HepG2 (cell line): ENCODE measurements around the gene CIB2. TPM values are rescaled to one million over a fixed set of nuclear protein-coding genes. Genes with fewer than 3 reads are reported as not detected.

Source experiments
- ARHGAP35 ChIP-seq: sonication (generic); formaldehyde crosslinking; IDR thresholded peaks from 2 replicates; pipeline ENCODE4 v1.9.0; 2022; ENCODE audit warnings: mild to moderate bottlenecking, inconsistent platforms, moderate library complexity, missing genetic modification reagents, borderline replicate concordance
- FOXJ3 ChIP-seq: sonication (generic); formaldehyde crosslinking; IDR thresholded peaks from 2 replicates; pipeline ENCODE4 v1.4.0; 2020; ENCODE audit warnings: missing genetic modification reagents, mild to moderate bottlenecking, borderline replicate concordance
- MEIS1 ChIP-seq: sonication (generic); formaldehyde crosslinking; IDR thresholded peaks from 2 replicates; pipeline ENCODE4 v1.9.0; 2021; ENCODE audit warnings: mild to moderate bottlenecking, missing genetic modification reagents, moderate library complexity, borderline replicate concordance
- NFIB ChIP-seq: sonication (generic); formaldehyde crosslinking; IDR thresholded peaks from 2 replicates; pipeline ENCODE4 v1.9.0; 2021; ENCODE audit warnings: missing genetic modification reagents, mild to moderate bottlenecking, borderline replicate concordance
- NFKBIZ ChIP-seq: IDR thresholded peaks from 2 replicates; pipeline ENCODE4 v1.6.1; 2018; ENCODE audit warnings: missing genetic modification reagents, missing compliant biosample characterization
- PAF1 ChIP-seq: IDR thresholded peaks from 2 replicates; pipeline ENCODE4 v1.6.1; 2016; ENCODE audit warnings: missing genetic modification reagents, missing compliant biosample characterization
- RFXANK ChIP-seq: IDR thresholded peaks from 2 replicates; pipeline ENCODE4 v1.6.1; 2016
- SIN3B ChIP-seq: fragments of 150-350 bp; IDR thresholded peaks from 2 replicates; pipeline ENCODE4 v1.6.1; 2014; ENCODE audit warnings: low read length
- SRSF1 ChIP-seq: fragments of 200-400 bp; formaldehyde crosslinking; optimal IDR thresholded peaks from 2 replicates; pipeline ENCODE3; 2017; ENCODE audit warnings: mild to moderate bottlenecking, low read depth, low read length, moderate library complexity
- TEAD3 ChIP-seq: optimal IDR thresholded peaks from 2 replicates; pipeline ENCODE3; 2016; ENCODE audit warnings: borderline replicate concordance
- XRCC5 ChIP-seq: fragments of 200-400 bp; formaldehyde crosslinking; optimal IDR thresholded peaks from 2 replicates; pipeline ENCODE3; 2017; ENCODE audit warnings: mild to moderate bottlenecking, low read length
- ZBTB38 ChIP-seq: sonication (generic); formaldehyde crosslinking; IDR thresholded peaks from 2 replicates; pipeline ENCODE4 v1.5.1; 2020; ENCODE audit warnings: mild to moderate bottlenecking, missing genetic modification reagents
- ZBTB7A ChIP-seq: sonication (generic); formaldehyde crosslinking; IDR thresholded peaks from 2 replicates; pipeline ENCODE4 v1.8.0; 2022; ENCODE audit warnings: mild to moderate bottlenecking, missing genetic modification reagents
- ZFP36L1 ChIP-seq: sonication (generic); formaldehyde crosslinking; IDR thresholded peaks from 2 replicates; pipeline ENCODE4 v1.8.0; 2022; ENCODE audit warnings: mild to moderate bottlenecking, missing genetic modification reagents, moderate library complexity
- ZKSCAN8 ChIP-seq: IDR thresholded peaks from 2 replicates; pipeline ENCODE4 v1.6.1; 2016; ENCODE audit warnings: borderline replicate concordance, missing genetic modification reagents, missing compliant biosample characterization
- ZNF460 ChIP-seq: sonication (generic); formaldehyde crosslinking; IDR thresholded peaks from 2 replicates; pipeline ENCODE4 v1.5.1; 2020; ENCODE audit warnings: missing genetic modification reagents, mild to moderate bottlenecking, borderline replicate concordance
- ZNF605 ChIP-seq: sonication (generic); formaldehyde crosslinking; IDR thresholded peaks from 2 replicates; pipeline ENCODE4 v1.8.0; 2022; ENCODE audit warnings: mild to moderate bottlenecking, missing genetic modification reagents
- ZNF607 ChIP-seq: sonication (generic); formaldehyde crosslinking; IDR thresholded peaks from 2 replicates; pipeline ENCODE4 v1.5.1; 2020; ENCODE audit warnings: missing genetic modification reagents, mild to moderate bottlenecking, borderline replicate concordance
- ZNF775 ChIP-seq: sonication (generic); formaldehyde crosslinking; IDR thresholded peaks from 2 replicates; pipeline ENCODE4 v1.4.0; 2020; ENCODE audit warnings: missing genetic modification reagents, mild to moderate bottlenecking, moderate library complexity, borderline replicate concordance
- ZSCAN20 ChIP-seq: sonication (generic); formaldehyde crosslinking; IDR thresholded peaks from 2 replicates; pipeline ENCODE4 v1.4.0; 2020; ENCODE audit warnings: missing genetic modification reagents, mild to moderate bottlenecking, borderline replicate concordance
- ZSCAN21 ChIP-seq: sonication (generic); formaldehyde crosslinking; IDR thresholded peaks from 2 replicates; pipeline ENCODE4 v1.8.0; 2022; ENCODE audit warnings: mild to moderate bottlenecking, missing genetic modification reagents, moderate library complexity, borderline replicate concordance
- polyA plus RNA-seq, 8 experiments: library from polyadenylated mRNA; depleted of rRNA in 3 of 8; stranded (reverse) in 7 of 8; unstranded in 1 of 8; fragments of >200 nt; fragmentation: Illumina TruSeq in 4 of 8; extraction: Trizol in 4 of 8; gene quantifications; 2 replicates each; pipeline versions ENCODE4 v1.2.1 to v1.2.3, GENCODE V29; 2011 to 2016; ENCODE audit warnings: low read depth in 4 of 8, missing spikeins in 1 of 8, mixed read lengths in 1 of 8; ENCODE audit not compliant: insufficient read depth in 1 of 8
- total RNA-seq, 5 experiments: library from RNA; depleted of rRNA; stranded (reverse); fragments of >200 nt; fragmentation: Illumina TruSeq; extraction: Trizol; gene quantifications; 2 replicates each; pipeline ENCODE4 v1.2.3, GENCODE V29; 2016; ENCODE audit warnings: low read depth in 1 of 5
- TF ChIP-seq, protein P1 (sequence below): sonication (generic); formaldehyde crosslinking; IDR thresholded peaks from 2 replicates; pipeline ENCODE4 v1.4.0; 2020; ENCODE audit warnings: missing genetic modification reagents
- TF ChIP-seq, protein P2 (sequence below): sonication (generic); formaldehyde crosslinking; IDR thresholded peaks from 2 replicates; pipeline ENCODE4 v1.4.0; 2020; ENCODE audit warnings: missing genetic modification reagents
- TF ChIP-seq, protein P3 (sequence below): fragments of 450-650 bp; IDR thresholded peaks from 2 replicates; pipeline ENCODE4 v1.6.1; 2017; ENCODE audit warnings: mild to moderate bottlenecking

The CIB2 gene
- total and polyA plus RNA-seq, 2 of the 13 experiments (the other 11 are each of a cell fraction or from before 2014, with no cell fraction given): 1.4 to 1.5 TPM

DNA sequence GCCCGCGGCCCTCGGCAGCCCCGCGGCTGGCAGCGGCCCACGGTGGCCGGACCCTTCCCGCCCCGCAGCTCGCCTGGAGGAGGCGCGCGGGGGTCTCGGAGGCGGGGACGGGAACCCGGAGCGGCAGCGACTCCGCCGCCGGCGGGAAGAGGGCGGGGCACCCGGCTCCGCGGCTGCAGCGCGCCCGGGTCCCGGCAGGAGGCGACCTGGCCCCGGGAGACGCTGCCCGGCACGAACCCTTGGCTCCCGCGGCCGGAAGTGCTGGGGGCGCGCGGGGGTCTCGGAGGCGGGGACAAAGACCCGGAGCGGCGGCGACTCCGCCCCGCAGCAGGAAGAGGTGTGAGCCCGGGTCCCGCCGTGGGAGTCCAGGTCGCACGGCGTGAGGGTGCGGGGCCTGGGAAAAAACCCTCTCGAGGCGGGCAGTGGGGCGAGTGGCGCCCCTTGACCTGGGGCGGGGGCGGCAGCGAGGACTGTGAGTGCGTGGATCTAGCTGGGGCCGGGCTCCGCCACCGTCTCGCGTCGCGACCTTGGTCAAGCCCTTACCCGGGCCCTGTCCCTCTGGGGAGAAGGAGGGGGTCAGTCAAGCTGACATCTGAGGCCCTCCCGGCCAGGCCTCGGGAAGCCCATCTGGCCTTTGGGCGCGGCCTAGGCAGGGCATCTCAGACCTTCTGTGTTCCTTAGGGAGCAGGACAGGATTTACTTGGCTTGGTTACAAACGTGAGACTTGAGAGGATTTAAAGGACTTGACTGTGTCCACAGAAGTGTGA lies at the start of gene CIB2 (continued):
- TF ChIP-seq ZSCAN21 (CRISPR knock-in tag) (no peak), NFIB (CRISPR knock-in tag) (no peak), ZBTB38 (CRISPR knock-in tag) (no peak), FOXJ3 (CRISPR knock-in tag) (no peak), ZNF775 (CRISPR knock-in tag) (no peak), RFXANK (CRISPR knock-in tag) (no peak), MEIS1 (CRISPR knock-in tag) (peak; percentile 39; the same call in 1 of the 2 replicates), TEAD3 (CRISPR knock-in tag) (peak; percentile 28), ZNF607 (0 out of 2 replicates have a peak, but pooled peaks have one; percentile 61), ZBTB7A (CRISPR knock-in tag) (peak; percentile 98), ZKSCAN8 (CRISPR knock-in tag) (no peak), NFKBIZ (CRISPR knock-in tag) (no peak), ZFP36L1 (CRISPR knock-in tag) (no peak), XRCC5 (peak; percentile 33), ARHGAP35 (CRISPR knock-in tag) (0 out of 2 replicates have a peak, but pooled peaks have one; percentile 43), SIN3B (no peak), PAF1 (no peak), ZNF460 (CRISPR knock-in tag) (no peak), ZSCAN20 (CRISPR knock-in tag) (0 out of 2 replicates have a peak, but pooled peaks have one; percentile 33), SRSF1 (peak; percentile 39), ZNF605 (CRISPR knock-in tag) (0 out of 2 replicates have a peak, but pooled peaks have one; percentile 43)
- TF ChIP-seq, protein P1, sequence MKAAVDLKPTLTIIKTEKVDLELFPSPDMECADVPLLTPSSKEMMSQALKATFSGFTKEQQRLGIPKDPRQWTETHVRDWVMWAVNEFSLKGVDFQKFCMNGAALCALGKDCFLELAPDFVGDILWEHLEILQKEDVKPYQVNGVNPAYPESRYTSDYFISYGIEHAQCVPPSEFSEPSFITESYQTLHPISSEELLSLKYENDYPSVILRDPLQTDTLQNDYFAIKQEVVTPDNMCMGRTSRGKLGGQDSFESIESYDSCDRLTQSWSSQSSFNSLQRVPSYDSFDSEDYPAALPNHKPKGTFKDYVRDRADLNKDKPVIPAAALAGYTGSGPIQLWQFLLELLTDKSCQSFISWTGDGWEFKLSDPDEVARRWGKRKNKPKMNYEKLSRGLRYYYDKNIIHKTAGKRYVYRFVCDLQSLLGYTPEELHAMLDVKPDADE: no peak
- TF ChIP-seq, protein P2, sequence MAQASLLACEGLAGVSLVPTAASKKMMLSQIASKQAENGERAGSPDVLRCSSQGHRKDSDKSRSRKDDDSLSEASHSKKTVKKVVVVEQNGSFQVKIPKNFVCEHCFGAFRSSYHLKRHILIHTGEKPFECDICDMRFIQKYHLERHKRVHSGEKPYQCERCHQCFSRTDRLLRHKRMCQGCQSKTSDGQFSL (CRISPR knock-in tag): no peak
- TF ChIP-seq, protein P3, sequence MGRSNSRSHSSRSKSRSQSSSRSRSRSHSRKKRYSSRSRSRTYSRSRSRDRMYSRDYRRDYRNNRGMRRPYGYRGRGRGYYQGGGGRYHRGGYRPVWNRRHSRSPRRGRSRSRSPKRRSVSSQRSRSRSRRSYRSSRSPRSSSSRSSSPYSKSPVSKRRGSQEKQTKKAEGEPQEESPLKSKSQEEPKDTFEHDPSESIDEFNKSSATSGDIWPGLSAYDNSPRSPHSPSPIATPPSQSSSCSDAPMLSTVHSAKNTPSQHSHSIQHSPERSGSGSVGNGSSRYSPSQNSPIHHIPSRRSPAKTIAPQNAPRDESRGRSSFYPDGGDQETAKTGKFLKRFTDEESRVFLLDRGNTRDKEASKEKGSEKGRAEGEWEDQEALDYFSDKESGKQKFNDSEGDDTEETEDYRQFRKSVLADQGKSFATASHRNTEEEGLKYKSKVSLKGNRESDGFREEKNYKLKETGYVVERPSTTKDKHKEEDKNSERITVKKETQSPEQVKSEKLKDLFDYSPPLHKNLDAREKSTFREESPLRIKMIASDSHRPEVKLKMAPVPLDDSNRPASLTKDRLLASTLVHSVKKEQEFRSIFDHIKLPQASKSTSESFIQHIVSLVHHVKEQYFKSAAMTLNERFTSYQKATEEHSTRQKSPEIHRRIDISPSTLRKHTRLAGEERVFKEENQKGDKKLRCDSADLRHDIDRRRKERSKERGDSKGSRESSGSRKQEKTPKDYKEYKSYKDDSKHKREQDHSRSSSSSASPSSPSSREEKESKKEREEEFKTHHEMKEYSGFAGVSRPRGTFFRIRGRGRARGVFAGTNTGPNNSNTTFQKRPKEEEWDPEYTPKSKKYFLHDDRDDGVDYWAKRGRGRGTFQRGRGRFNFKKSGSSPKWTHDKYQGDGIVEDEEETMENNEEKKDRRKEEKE: no peak
